ENCODE measurements around the gene OR4C13.
"Not testable (repeated sequence)": the region's sequence is repeated elsewhere in the genome, so short reads cannot be mapped to it uniquely, and the experiment has no call there.

Gene OR4C13

GRCh38 chr11:49952091-49952490 is at the start of gene OR4C13:
Gene OR4C13, plus strand, starts transcription at chr11:49952391. Its CDS starts 32 bp downstream, at chr11:49952423.
- no peak for DNase-seq

GRCh38 chr11:49911516-49911915 is 40.7 kb upstream of the OR4C13 start:
- not testable (repeated sequence) for DNase-seq

- not testable (repeated sequence) for DNase-seq
These were observed 3.5 kb upstream of the OR4C13 start for GRCh38 chr11:49948701-49949100.

- DNase-seq, result not testable (repeated sequence)
These were observed 21.2 kb downstream of the OR4C13 start for GRCh38 chr11:49973439-49973838.

- DNase-seq, result not testable (repeated sequence)
These were observed 30.2 kb downstream of the OR4C13 start, which contains the start of gene OR4C12 for GRCh38 chr11:49982435-49982834. Gene OR4C12, minus strand, starts transcription at chr11:49982535. Its CDS starts 34 bp downstream, at chr11:49982501.

- peak in 33 of 58 donors; percentile 0 to 60 (median 6) for DNase-seq
These were observed 43.4 kb downstream of the OR4C13 start for GRCh38 chr11:49995565-49995964.
